ENCODE data around the gene ASB12.

- TF ChIP-seq EZH2 (IDR thresholded peaks at IDR 0.05; ENCODE audit: borderline replicate concordance, control insufficient read depth, low read depth, low read length) (no peak), POLR2AphosphoS5 (IDR thresholded peaks at IDR 0.05; ENCODE audit: low read length) (no peak), MYC (IDR thresholded peaks at IDR 0.05; ENCODE audit: insufficient read depth, insufficient read length, insufficient replicate concordance, low read length, severe bottlenecking) (no peak), BCL11A (IDR thresholded peaks at IDR 0.05; ENCODE audit: low read depth, low read length) (no peak), RAD51 (IDR thresholded peaks at IDR 0.05) (no peak), CTCF (IDR thresholded peaks at IDR 0.05 in 2 of 3, conservative IDR thresholded peaks at IDR 0.05 in 1 of 3; ENCODE audit: control insufficient read depth in 2 of 3, extremely low read depth in 1 of 3, insufficient read depth in 1 of 3, low read depth in 3 of 3, low read length in 3 of 3) (no peak), FOS (IDR thresholded peaks at IDR 0.05; ENCODE audit: borderline replicate concordance, extremely low read depth, insufficient read length) (no peak)
Measured at GRCh38 chrX:64196606-64197005, 33.8 kb downstream of the ASB12 start.

Measured in GM12878 (cell line).